ENCODE results near the gene NR1H4. TPM values are rescaled to one million over a fixed set of nuclear protein-coding genes. Genes with fewer than 3 reads are reported as not detected.

NR1H4 gene
- total and polyA plus RNA-seq, 2 experiments from 2014 or later, result not detected

- TF ChIP-seq CTCF (IDR thresholded peaks at IDR 0.05; ENCODE audit: low read depth, low read length), result no peak
- DNase-seq (ENCODE audit: low read depth in 1 of 2, low spot score in 1 of 2), result no peak
- H3K4me3 ChIP-seq, result no peak overlapping the region
- H3K27ac ChIP-seq, result no peak overlapping the region
- H3K9me3 ChIP-seq (ENCODE audit: low read depth), result no peaks in the 10 kb centered on the region
- H3K36me3 ChIP-seq, result no peaks in the 10 kb centered on the region
- no peaks in the 10 kb centered on the region for H3K27me3 ChIP-seq
- no peaks in the 10 kb centered on the region for H3K4me1 ChIP-seq (ENCODE audit: low read depth)
Observed at GRCh38 chr12:100481021-100481420, 7.4 kb downstream of the NR1H4 start.

- Histone ChIP-seq H3K4me1 (ENCODE audit: low read depth) (no peaks in the 10 kb centered on the region), H3K36me3 (no peaks in the 10 kb centered on the region), H3K9me3 (ENCODE audit: low read depth) (no peaks in the 10 kb centered on the region), H3K4me3 (no peak overlapping the region), H3K27ac (no peak overlapping the region), H3K27me3 (no peaks in the 10 kb centered on the region)
- no peak for TF ChIP-seq CTCF (IDR thresholded peaks at IDR 0.05; ENCODE audit: low read depth, low read length)
- DNase-seq (ENCODE audit: low read depth in 1 of 2, low spot score in 1 of 2), result peak in 1 of 2 donors; percentile 63
Observed at GRCh38 chr12:100484183-100484886, 10.7 kb downstream of the NR1H4 start.

- Histone ChIP-seq H3K27me3 (no peaks in the 10 kb centered on the region), H3K4me1 (ENCODE audit: low read depth) (no peaks in the 10 kb centered on the region), H3K9me3 (ENCODE audit: low read depth) (no peaks in the 10 kb centered on the region), H3K36me3 (no peaks in the 10 kb centered on the region), H3K4me3 (no peak overlapping the region), H3K27ac (no peak overlapping the region)
- DNase-seq (ENCODE audit: low read depth in 1 of 2, low spot score in 1 of 2), result no peak
- no peak for TF ChIP-seq CTCF (IDR thresholded peaks at IDR 0.05; ENCODE audit: low read depth, low read length)
Observed at GRCh38 chr12:100484891-100485471, 11.3 kb downstream of the NR1H4 start.

GRCh38 chr12:100485983-100486382, 12.3 kb downstream of the NR1H4 start:
- no peak for TF ChIP-seq CTCF (IDR thresholded peaks at IDR 0.05; ENCODE audit: low read depth, low read length)

GRCh38 chr12:100489251-100489820, 15.7 kb downstream of the NR1H4 start:
- no peak overlapping the region for H3K4me3 ChIP-seq
- DNase-seq (ENCODE audit: low read depth in 1 of 2, low spot score in 1 of 2), result no peak
- no peaks in the 10 kb centered on the region for H3K27me3 ChIP-seq
- H3K9me3 ChIP-seq (ENCODE audit: low read depth), result no peaks in the 10 kb centered on the region
- TF ChIP-seq CTCF (IDR thresholded peaks at IDR 0.05; ENCODE audit: low read depth, low read length), result no peak
- H3K27ac ChIP-seq, result no peak overlapping the region
- no peaks in the 10 kb centered on the region for H3K4me1 ChIP-seq (ENCODE audit: low read depth)
- H3K36me3 ChIP-seq, result no peaks in the 10 kb centered on the region

More at GRCh38 chr12:100485983-100486382, 12.3 kb downstream of the NR1H4 start:
- H3K9me3 ChIP-seq (ENCODE audit: low read depth), result no peaks in the 10 kb centered on the region
- H3K27me3 ChIP-seq, result no peaks in the 10 kb centered on the region
- no peak overlapping the region for H3K27ac ChIP-seq
- no peak for DNase-seq (ENCODE audit: low read depth in 1 of 2, low spot score in 1 of 2)
- H3K4me1 ChIP-seq (ENCODE audit: low read depth), result no peaks in the 10 kb centered on the region
- no peak overlapping the region for H3K4me3 ChIP-seq
- H3K36me3 ChIP-seq, result no peaks in the 10 kb centered on the region

All from cardiac muscle cell (in vitro differentiated cells and primary cell).